ENCODE measurements around the gene ARID5A.

The ARID5A gene

GRCh38 chr2:96507957-96508520, 28.5 kb upstream of the ARID5A start:
- Histone ChIP-seq H3K4me1 (ENCODE audit: control insufficient read depth, insufficient read depth, low read length, unreplicated experiment) (peaks cover 18% of the 10 kb centered on the region), H3K79me2 (ENCODE audit: control insufficient read depth, insufficient read depth, low read length, unreplicated experiment) (no peaks in the 10 kb centered on the region), H3K36me3 (ENCODE audit: insufficient read depth, low read length) (no peaks in the 10 kb centered on the region), H3K27me3 (ENCODE audit: insufficient read depth, low read length) (peaks cover 17% of the 10 kb centered on the region), H2AFZ (ENCODE audit: low read length, unreplicated experiment) (no peak overlapping the region), H3K27ac (ENCODE audit: low read depth, low read length) (no peak overlapping the region), H3K4me3 (ENCODE audit: low read depth, low read length) (peak overlapping the region; percentile 51)

GRCh38 chr2:96508521-96509113, 27.9 kb upstream of the ARID5A start:
- Histone ChIP-seq H3K4me3 (ENCODE audit: low read depth, low read length) (no peak overlapping the region), H3K4me1 (ENCODE audit: control insufficient read depth, insufficient read depth, low read length, unreplicated experiment) (peaks cover 18% of the 10 kb centered on the region), H3K27ac (ENCODE audit: low read depth, low read length) (no peak overlapping the region), H3K27me3 (ENCODE audit: insufficient read depth, low read length) (peaks cover 17% of the 10 kb centered on the region), H2AFZ (ENCODE audit: low read length, unreplicated experiment) (no peak overlapping the region), H3K36me3 (ENCODE audit: insufficient read depth, low read length) (no peaks in the 10 kb centered on the region), H3K79me2 (ENCODE audit: control insufficient read depth, insufficient read depth, low read length, unreplicated experiment) (no peaks in the 10 kb centered on the region)

- Histone ChIP-seq H2AFZ (ENCODE audit: low read length, unreplicated experiment) (peak overlapping the region; percentile 20), H3K27ac (ENCODE audit: low read depth, low read length) (no peak overlapping the region)
These were observed 27.3 kb upstream of the ARID5A start for GRCh38 chr2:96509114-96509846.

DNA sequence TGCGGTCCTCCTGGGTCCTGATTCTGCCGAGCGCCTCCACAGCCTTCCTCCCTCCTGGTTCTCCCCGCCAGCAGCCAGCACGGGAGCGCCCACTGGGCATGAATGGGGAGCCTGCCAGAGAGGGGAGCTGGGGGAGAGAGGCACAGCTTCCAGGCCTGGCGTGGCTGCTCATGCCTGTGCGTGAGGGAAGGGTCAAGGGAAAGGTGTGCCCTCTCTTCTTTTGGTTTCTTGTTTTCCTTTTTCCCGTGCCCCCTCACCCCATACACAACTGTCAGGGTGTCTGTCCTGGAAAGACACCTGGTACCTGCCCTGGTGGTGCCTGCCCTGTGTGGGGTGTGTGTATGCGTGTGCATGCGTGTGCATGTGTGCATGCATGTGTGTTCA, 26.7 kb upstream of the ARID5A start:
- peaks cover 17% of the 10 kb centered on the region for H3K27me3 ChIP-seq (ENCODE audit: insufficient read depth, low read length)
- no peak overlapping the region for H2AFZ ChIP-seq (ENCODE audit: low read length, unreplicated experiment)
- no peaks in the 10 kb centered on the region for H3K79me2 ChIP-seq (ENCODE audit: control insufficient read depth, insufficient read depth, low read length, unreplicated experiment)
- no peak overlapping the region for H3K27ac ChIP-seq (ENCODE audit: low read depth, low read length)
- no peak overlapping the region for H3K4me3 ChIP-seq (ENCODE audit: low read depth, low read length)
- no peaks in the 10 kb centered on the region for H3K36me3 ChIP-seq (ENCODE audit: insufficient read depth, low read length)
- peaks cover 18% of the 10 kb centered on the region for H3K4me1 ChIP-seq (ENCODE audit: control insufficient read depth, insufficient read depth, low read length, unreplicated experiment)

More at GRCh38 chr2:96509114-96509846, 27.3 kb upstream of the ARID5A start:
- no peaks in the 10 kb centered on the region for H3K79me2 ChIP-seq (ENCODE audit: control insufficient read depth, insufficient read depth, low read length, unreplicated experiment)
- H3K4me1 ChIP-seq (ENCODE audit: control insufficient read depth, insufficient read depth, low read length, unreplicated experiment), result peaks cover 18% of the 10 kb centered on the region
- no peak overlapping the region for H3K4me3 ChIP-seq (ENCODE audit: low read depth, low read length)
- H3K36me3 ChIP-seq (ENCODE audit: insufficient read depth, low read length), result no peaks in the 10 kb centered on the region
- peaks cover 17% of the 10 kb centered on the region for H3K27me3 ChIP-seq (ENCODE audit: insufficient read depth, low read length)

- H3K4me3 ChIP-seq (ENCODE audit: low read depth, low read length), result no peak overlapping the region
- no peaks in the 10 kb centered on the region for H3K36me3 ChIP-seq (ENCODE audit: insufficient read depth, low read length)
- peaks cover 17% of the 10 kb centered on the region for H3K27me3 ChIP-seq (ENCODE audit: insufficient read depth, low read length)
- peaks cover 7% of the 10 kb centered on the region for H3K4me1 ChIP-seq (ENCODE audit: control insufficient read depth, insufficient read depth, low read length, unreplicated experiment)
- no peak overlapping the region for H2AFZ ChIP-seq (ENCODE audit: low read length, unreplicated experiment)
- no peaks in the 10 kb centered on the region for H3K79me2 ChIP-seq (ENCODE audit: control insufficient read depth, insufficient read depth, low read length, unreplicated experiment)
- H3K27ac ChIP-seq (ENCODE audit: low read depth, low read length), result no peak overlapping the region
These were observed 25.5 kb upstream of the ARID5A start for GRCh38 chr2:96510931-96511595.

DNA sequence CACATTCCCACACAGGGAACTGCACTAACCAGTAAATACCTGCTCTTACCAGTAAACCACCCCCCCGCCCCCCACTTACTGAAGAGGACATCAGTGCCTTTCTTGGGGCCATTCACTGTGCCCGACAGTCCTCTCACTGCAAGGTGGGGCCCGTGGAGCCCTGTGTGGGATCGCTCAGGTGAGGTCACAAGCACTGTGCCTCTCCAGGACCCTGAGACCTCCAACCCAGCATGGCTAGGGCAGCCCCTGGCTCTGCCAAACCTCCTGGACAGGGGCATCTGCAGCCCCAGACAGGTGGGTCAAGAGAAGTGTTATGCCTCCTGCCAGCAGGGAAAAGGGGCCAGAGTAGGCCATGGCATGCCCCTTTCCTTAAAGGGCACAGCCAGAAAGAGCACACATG, 24.7 kb upstream of the ARID5A start:
- H3K79me2 ChIP-seq (ENCODE audit: control insufficient read depth, insufficient read depth, low read length, unreplicated experiment), result no peaks in the 10 kb centered on the region

DNA sequence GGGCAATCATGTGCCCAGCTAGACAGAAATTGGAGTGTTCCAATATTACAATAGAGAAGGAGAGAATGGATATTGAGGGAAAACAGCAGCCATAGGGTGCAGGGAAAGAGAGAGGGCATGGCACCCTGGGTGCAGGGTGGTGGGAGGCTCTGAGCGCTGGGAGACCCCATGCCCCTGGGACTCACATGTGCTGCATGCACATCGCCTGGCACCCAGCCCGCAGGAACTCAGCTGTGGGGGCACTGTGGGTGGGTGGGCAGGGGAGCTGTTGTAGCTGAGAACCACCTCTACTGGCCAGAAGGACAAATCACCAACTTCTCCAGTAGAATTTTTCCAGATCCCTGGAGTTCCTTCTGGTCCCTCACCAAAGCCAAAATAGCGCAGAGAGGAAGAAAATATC, 24.2 kb upstream of the ARID5A start:
- Histone ChIP-seq H3K4me1 (ENCODE audit: control insufficient read depth, insufficient read depth, low read length, unreplicated experiment) (peaks cover 7% of the 10 kb centered on the region), H3K27me3 (ENCODE audit: insufficient read depth, low read length) (peaks cover 17% of the 10 kb centered on the region), H3K4me3 (ENCODE audit: low read depth, low read length) (no peak overlapping the region), H3K79me2 (ENCODE audit: control insufficient read depth, insufficient read depth, low read length, unreplicated experiment) (no peaks in the 10 kb centered on the region), H2AFZ (ENCODE audit: low read length, unreplicated experiment) (no peak overlapping the region), H3K36me3 (ENCODE audit: insufficient read depth, low read length) (no peaks in the 10 kb centered on the region), H3K27ac (ENCODE audit: low read depth, low read length) (no peak overlapping the region)

More for the DNA sequence above, 24.7 kb upstream of the ARID5A start:
- peaks cover 17% of the 10 kb centered on the region for H3K27me3 ChIP-seq (ENCODE audit: insufficient read depth, low read length)
- H3K4me1 ChIP-seq (ENCODE audit: control insufficient read depth, insufficient read depth, low read length, unreplicated experiment), result peaks cover 7% of the 10 kb centered on the region
- H3K36me3 ChIP-seq (ENCODE audit: insufficient read depth, low read length), result no peaks in the 10 kb centered on the region
- no peak overlapping the region for H3K27ac ChIP-seq (ENCODE audit: low read depth, low read length)
- H2AFZ ChIP-seq (ENCODE audit: low read length, unreplicated experiment), result no peak overlapping the region
- no peak overlapping the region for H3K4me3 ChIP-seq (ENCODE audit: low read depth, low read length)

DNA sequence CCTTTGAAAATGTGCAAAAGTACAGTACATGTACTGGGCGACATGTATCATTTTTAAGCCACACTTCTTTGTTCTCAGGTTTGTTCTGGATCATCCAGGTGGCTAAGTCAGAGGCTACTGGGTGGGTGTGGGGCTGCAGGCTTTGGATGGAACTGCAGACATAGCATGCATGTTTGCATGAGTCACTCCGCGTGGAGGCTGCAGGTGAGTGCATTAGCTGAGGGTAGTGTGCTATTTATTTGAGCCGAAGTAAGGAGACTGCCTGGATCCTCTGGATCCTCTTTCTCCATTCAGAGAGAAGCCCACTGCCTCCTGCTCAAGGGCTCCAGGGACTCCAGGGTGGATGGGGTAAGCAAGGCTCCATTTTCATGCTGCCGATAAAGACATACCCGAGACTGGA, 22.0 kb upstream of the ARID5A start:
- Histone ChIP-seq H3K79me2 (ENCODE audit: control insufficient read depth, insufficient read depth, low read length, unreplicated experiment) (no peaks in the 10 kb centered on the region), H3K4me3 (ENCODE audit: low read depth, low read length) (no peak overlapping the region), H3K4me1 (ENCODE audit: control insufficient read depth, insufficient read depth, low read length, unreplicated experiment) (no peaks in the 10 kb centered on the region), H3K27ac (ENCODE audit: low read depth, low read length) (no peak overlapping the region), H3K36me3 (ENCODE audit: insufficient read depth, low read length) (no peaks in the 10 kb centered on the region), H3K27me3 (ENCODE audit: insufficient read depth, low read length) (peaks cover 17% of the 10 kb centered on the region), H2AFZ (ENCODE audit: low read length, unreplicated experiment) (no peak overlapping the region)

- Histone ChIP-seq H3K27me3 (ENCODE audit: insufficient read depth, low read length) (peaks cover under 1% of the 10 kb centered on the region; the same call in 1 of the 2 replicates), H3K4me1 (ENCODE audit: control insufficient read depth, insufficient read depth, low read length, unreplicated experiment) (no peaks in the 10 kb centered on the region), H3K4me3 (ENCODE audit: low read depth, low read length) (no peak overlapping the region), H3K27ac (ENCODE audit: low read depth, low read length) (no peak overlapping the region), H3K36me3 (ENCODE audit: insufficient read depth, low read length) (no peaks in the 10 kb centered on the region), H2AFZ (ENCODE audit: low read length, unreplicated experiment) (no peak overlapping the region), H3K79me2 (ENCODE audit: control insufficient read depth, insufficient read depth, low read length, unreplicated experiment) (no peaks in the 10 kb centered on the region)
These were observed 19.5 kb upstream of the ARID5A start for GRCh38 chr2:96517079-96517478.

DNA sequence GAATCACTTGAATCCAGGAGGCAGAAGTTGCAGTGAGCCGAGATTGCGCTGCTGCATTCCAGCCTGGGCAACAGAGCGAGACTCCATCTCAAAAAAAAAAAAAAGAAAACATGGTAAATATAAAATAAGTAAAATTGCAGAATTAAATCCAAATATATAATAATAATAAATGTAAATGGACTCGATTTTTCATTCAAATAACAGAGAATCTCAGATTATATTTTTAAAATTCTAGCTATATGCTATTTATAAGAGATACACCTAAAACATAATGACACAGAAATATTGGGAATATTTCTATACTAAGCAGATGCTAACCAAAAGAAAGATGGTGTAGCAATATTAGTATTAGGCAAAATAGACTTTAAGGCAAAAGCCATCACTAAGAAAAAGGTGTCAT, 16.3 kb upstream of the ARID5A start:
- Histone ChIP-seq H2AFZ (ENCODE audit: low read length, unreplicated experiment) (no peak overlapping the region), H3K36me3 (ENCODE audit: insufficient read depth, low read length) (no peaks in the 10 kb centered on the region), H3K27me3 (ENCODE audit: insufficient read depth, low read length) (peaks cover 8% of the 10 kb centered on the region), H3K4me3 (ENCODE audit: low read depth, low read length) (no peak overlapping the region), H3K27ac (ENCODE audit: low read depth, low read length) (no peak overlapping the region), H3K4me1 (ENCODE audit: control insufficient read depth, insufficient read depth, low read length, unreplicated experiment) (no peaks in the 10 kb centered on the region), H3K79me2 (ENCODE audit: control insufficient read depth, insufficient read depth, low read length, unreplicated experiment) (no peaks in the 10 kb centered on the region)
